Measurements from ENCODE around the gene CNOT1.
"Not testable (repeated sequence)": the region's sequence is repeated elsewhere in the genome, so short reads cannot be mapped to it uniquely, and the experiment has no call there.

DNA sequence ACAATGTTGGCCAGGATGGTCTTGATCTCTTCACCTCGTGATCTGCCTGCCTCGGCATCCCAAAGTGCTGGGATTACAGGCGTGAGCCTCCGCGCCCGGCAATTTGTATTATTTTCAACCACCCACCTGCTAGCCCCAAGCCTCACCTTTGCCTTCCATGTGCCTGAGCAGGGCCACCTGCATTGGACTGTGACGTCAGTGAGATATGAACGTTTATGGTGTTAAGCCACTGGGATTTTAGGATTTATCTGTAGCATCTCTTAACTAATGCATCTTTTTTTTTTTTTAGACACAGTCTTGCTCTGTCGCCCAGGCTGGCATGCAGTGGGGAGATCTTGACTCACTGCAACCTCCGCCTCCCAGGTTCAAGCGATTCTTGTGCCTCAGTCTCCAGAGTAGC is 30.3 kb upstream of the CNOT1 start:
- TF ChIP-seq EZH2 (IDR thresholded peaks at IDR 0.05; ENCODE audit: borderline replicate concordance); EZH2phosphoT487 (IDR thresholded peaks at IDR 0.05; ENCODE audit: low read depth, severe bottlenecking, unreplicated experiment): not testable (repeated sequence)
- TF ChIP-seq, protein P1, sequence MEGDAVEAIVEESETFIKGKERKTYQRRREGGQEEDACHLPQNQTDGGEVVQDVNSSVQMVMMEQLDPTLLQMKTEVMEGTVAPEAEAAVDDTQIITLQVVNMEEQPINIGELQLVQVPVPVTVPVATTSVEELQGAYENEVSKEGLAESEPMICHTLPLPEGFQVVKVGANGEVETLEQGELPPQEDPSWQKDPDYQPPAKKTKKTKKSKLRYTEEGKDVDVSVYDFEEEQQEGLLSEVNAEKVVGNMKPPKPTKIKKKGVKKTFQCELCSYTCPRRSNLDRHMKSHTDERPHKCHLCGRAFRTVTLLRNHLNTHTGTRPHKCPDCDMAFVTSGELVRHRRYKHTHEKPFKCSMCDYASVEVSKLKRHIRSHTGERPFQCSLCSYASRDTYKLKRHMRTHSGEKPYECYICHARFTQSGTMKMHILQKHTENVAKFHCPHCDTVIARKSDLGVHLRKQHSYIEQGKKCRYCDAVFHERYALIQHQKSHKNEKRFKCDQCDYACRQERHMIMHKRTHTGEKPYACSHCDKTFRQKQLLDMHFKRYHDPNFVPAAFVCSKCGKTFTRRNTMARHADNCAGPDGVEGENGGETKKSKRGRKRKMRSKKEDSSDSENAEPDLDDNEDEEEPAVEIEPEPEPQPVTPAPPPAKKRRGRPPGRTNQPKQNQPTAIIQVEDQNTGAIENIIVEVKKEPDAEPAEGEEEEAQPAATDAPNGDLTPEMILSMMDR (IDR thresholded peaks at IDR 0.05; ENCODE audit: poor library complexity) = not testable (repeated sequence)

Data from hepatocyte (in vitro differentiated cells).